GM10266 (cell line): ENCODE results near the gene TRIM7.
A peak's percentile ranks its signal among the peaks of the same experiment; 100 is the strongest.
"Not testable (repeated sequence)": the region's sequence is repeated elsewhere in the genome, so short reads cannot be mapped to it uniquely, and the experiment has no call there.

Source experiments
- DNase-seq: peaks from one replicate; pipeline ENCODE4 v3.0.0; 2012; ENCODE audit errors: extremely low spot score
- CTCF ChIP-seq: IDR thresholded peaks from 2 replicates; pipeline ENCODE4 v1.5.1; 2012; ENCODE audit warnings: mild to moderate bottlenecking, low read depth; ENCODE audit not compliant: control insufficient read depth, insufficient read depth; ENCODE audit errors: missing control alignments

Gene TRIM7

GRCh38 chr5:181218795-181219124 lies 13.8 kb upstream of the TRIM7 start:
- no peak for DNase-seq
- TF ChIP-seq CTCF = no peak

- DNase-seq = no peak
Observed at GRCh38 chr5:181217803-181218062, 12.7 kb upstream of the TRIM7 start.

GRCh38 chr5:181217111-181217802 lies 12.3 kb upstream of the TRIM7 start:
- DNase-seq = peak; percentile 39
- peak; percentile 17 for TF ChIP-seq CTCF

More at GRCh38 chr5:181217803-181218062, 12.7 kb upstream of the TRIM7 start:
- no peak for TF ChIP-seq CTCF

GRCh38 chr5:181215997-181216989 lies 11.3 kb upstream of the TRIM7 start:
- no peak for TF ChIP-seq CTCF
- peak; percentile 32 for DNase-seq

GRCh38 chr5:181214249-181214648 lies 9.3 kb upstream of the TRIM7 start:
- DNase-seq = not testable (repeated sequence)

GRCh38 chr5:181212934-181213333 lies 7.9 kb upstream of the TRIM7 start:
- no peak for DNase-seq
- TF ChIP-seq CTCF = no peak

- DNase-seq = no peak
- no peak for TF ChIP-seq CTCF
Observed at GRCh38 chr5:181212080-181212479, 7.1 kb upstream of the TRIM7 start.
